NCI-H510A (cell line): ENCODE results near the gene TSSC4.

Experiments
- DNase-seq: peaks from one replicate; lab custom pipeline; 2025; lab: John Stamatoyannopoulos, UW

The TSSC4 gene

DNA sequence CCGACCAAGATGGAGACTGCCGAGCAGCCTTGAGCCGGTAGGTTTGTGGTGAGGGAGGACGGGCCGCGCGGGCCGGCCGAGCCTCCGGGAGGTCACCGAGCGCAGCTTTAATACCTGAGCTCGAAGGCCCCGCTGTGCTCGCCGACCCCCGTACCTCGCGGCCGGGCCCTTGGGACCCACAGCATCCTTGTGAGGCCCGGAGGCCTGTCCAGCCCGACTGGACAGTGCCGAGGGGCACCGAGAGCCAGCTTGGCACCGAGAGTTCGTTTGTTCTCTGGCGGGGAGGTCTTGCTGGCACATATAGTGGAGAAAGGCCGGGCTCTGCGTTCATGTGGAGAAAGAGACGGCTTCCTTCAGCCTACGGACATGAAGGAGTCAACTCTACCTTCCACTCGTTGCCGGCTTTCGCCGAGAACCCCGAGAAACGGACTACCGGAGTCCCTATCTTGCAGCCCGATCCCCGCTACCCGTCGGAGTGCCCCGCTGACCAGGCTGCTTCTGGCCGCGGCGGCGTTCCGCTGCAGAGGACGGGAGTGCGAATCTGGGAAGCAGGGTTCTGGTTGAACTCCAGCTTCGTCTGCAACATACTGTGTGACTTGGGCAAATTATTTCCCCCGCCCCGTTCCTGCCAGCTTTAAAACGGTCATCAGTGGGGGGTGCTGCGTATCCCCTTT is 349 bp downstream of the TSSC4 start:
- no peak for DNase-seq

DNA sequence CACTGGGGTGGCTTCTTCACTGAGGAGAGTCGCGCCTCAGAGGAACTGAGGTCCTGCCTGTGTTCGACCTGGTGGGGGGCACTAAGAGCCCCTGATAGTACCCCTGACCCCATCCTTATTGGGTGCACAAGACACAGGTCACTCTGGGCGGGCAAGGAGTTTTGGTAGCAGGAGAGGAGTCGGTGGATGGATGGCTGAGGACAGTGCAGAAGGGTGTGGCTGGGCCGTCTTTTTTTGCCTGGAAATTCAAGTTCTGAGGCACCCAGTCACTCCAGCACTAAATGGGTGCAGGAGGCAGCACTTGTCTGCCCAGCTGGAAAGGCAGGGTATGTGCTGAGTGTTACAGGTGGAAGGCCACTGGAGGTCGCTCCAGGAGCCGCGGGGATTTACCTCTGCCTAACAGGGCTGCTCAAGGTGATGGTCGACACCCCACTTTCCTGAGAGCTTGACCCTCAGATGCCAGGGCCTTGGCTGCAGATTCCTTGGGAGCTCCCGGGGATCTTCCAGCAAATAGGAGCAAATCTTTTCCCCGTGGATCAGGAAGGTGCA is 960 bp downstream of the TSSC4 start:
- no peak for DNase-seq

DNA sequence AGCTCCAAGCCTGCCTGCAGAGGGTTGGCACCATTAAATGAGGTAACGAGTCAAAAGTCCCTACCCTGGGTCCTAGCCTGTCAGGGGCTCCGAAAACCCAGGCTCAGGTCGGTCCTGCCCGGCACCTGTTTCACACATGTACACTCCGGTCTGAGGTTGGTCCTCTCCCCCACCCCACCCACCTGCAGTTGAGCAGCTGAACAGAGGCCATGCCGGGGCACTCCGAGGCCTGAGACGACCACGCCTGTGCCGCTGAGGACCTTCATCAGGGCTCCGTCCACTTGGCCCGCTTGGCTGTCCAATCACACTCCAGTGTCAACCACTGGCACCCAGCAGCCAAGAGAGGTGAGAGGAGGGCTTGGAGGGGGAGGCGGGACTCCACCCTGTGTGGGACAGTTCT is 1.6 kb downstream of the TSSC4 start:
- no peak for DNase-seq

DNA sequence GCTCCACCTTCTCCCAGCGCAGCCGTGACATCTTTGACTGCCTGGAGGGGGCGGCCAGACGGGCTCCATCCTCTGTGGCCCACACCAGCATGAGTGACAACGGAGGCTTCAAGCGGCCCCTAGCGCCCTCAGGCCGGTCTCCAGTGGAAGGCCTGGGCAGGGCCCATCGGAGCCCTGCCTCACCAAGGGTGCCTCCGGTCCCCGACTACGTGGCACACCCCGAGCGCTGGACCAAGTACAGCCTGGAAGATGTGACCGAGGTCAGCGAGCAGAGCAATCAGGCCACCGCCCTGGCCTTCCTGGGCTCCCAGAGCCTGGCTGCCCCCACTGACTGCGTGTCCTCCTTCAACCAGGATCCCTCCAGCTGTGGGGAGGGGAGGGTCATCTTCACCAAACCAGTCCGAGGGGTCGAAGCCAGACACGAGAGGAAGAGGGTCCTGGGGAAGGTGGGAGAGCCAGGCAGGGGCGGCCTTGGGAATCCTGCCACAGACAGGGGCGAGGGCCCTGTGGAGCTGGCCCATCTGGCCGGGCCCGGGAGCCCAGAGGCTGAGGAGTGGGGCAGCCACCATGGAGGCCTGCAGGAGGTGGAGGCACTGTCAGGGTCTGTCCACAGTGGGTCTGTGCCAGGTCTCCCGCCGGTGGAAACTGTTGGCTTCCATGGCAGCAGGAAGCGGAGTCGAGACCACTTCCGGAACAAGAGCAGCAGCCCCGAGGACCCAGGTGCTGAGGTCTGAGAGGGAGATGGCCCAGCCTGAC is 2.5 kb downstream of the TSSC4 start:
- no peak for DNase-seq

DNA sequence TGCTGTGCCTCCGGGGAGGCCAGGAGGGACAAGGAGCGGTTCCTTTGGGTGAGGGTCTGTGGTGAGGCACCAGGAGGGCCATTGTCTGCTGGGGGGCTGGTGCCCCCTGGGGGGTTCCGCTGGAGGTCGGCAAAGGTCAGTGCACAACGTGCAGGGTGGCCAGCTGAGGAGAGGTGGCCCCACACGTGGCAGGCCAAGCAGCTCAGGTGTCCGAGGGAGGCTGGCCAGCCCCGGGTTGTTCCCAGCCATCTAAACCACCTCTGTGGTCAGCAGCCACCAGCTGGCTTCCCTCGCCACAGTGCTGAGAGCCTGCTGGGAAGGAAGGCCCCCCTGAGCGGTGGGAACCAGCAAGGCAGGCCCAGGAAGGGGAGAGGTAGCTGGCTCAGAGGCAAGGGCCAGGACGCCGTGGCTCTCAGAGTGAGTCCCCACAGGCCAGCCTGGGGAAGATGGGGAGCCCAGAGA is 4.2 kb downstream of the TSSC4 start:
- DNase-seq = no peak

DNA sequence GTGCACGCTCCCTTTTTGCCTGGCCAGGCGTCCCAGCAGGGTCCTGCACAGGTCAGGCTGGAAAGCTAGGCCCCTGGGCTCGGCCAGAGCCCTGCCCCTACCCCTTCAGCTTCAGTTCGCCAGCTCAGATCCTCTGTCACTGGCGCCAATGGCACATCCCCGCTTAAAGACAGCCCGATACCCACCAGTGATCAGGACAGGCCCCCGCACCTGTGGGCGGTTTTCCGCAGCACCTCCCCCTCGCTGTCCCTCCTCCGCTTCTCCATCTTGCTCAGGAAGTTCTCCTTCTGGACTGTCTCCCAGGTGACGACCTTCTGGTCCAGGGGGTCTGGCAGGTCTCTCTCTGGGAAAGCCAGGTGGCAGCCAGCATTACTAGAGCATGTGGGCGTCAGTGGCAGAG is 5.9 kb downstream of the TSSC4 start:
- DNase-seq = no peak

DNA sequence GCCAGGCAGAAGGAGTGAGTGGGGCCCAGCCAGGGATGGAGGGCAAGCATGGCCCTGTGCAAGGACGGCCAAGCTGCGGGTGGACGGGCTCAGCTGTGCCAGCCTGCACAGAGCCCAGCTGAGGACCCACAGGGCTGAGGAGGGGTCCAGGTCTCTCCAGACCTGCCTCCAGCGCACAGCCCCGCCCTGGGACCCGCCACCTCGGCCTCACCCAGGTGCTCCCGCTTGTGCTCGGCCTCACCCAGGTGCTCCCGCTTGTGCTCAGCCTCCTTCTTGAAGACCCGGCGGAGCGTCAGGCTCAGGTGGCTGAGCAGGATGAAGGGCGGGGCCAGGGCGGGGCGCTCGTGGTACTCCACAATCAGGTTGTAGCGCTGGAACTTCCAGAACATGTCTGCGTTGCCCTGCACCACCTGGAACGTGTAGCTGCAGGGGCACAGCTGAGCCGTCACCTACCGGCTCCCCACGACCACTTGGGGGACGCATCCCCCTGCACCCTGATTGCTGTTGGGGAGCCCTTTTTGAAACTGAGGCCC is 6.4 kb downstream of the TSSC4 start:
- DNase-seq = no peak

DNA sequence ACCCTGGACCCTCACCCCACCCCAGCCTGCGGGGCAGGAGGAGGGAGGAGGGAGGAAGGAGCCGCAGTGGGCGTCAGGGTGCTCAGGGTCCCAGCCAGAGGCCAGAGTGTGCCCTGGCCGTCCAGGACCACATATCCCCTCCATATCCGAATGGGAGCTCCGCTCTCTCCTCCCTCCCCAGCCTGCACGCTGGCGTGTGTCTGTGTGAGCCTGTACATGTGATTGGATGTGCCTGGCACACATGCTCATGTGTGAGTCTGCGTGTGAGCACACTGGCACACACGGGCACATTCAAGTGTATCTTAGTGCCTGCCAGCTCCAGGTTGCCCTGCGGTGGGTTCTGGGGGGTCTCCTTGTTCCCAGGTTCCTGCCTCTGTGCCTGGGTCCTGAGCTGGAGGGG is 8.1 kb downstream of the TSSC4 start:
- DNase-seq = no peak

DNA sequence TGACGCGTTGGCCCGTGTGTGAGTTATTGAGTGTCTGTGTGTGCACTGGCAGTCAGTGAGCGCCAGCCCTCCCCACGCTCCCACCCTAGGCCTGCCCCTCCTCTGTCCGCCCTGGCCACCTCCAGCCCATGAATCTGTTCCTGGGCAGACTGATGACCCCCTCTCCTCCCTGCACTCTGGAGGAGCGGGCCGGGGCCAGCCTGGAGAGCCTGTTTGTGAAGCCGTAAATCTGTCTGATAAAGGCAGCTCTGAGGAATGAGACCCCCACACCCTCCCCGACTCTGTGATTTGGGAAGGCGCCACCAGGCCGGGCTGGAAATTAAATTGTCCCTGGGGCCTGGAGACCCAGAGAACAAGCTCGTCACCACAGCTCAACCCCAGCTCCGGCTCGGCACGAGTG is 8.6 kb downstream of the TSSC4 start:
- DNase-seq = no peak

DNA sequence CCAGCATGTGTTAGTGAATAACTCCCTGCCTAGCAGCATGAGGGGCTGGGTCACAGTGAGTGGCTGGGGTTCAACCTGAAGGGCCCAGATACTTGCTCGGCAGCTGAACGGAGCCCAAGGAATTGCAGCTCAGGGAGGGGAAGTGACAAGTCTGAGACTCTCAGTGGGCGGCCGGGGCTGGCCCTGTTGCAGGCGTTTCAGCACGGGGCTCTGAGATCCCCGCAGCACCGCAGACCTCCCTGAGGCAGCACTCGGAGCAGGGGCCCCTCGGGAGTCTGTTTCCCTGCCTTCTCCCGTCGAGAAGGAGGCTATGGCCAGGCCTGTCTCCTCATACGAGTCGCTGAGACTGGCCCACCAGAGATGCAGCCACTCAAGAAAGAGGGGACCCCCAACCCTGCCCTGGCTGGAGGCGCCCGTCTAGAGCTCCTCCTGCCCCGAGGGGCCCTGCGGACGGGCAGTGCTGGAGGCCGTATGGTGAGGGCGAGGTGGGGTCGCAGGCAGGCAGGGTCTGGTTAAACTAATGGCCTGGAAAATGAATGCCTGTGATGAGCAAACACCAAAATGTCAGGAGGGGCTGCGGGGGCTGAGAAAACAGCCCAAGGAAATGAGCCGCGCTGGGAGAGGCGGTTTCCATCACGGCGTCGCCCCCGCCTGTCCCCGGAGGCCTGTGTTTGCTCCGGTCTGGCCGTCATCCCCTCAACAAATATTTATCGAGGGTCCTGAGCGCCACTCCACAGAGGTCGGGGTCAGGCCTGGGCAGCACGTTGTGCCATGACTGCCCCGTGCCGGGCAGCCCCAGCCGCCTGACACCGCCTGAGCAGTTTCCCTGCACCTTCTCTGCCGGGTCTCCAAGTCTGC is 9.3 kb downstream of the TSSC4 start:
- DNase-seq = no peak

DNA sequence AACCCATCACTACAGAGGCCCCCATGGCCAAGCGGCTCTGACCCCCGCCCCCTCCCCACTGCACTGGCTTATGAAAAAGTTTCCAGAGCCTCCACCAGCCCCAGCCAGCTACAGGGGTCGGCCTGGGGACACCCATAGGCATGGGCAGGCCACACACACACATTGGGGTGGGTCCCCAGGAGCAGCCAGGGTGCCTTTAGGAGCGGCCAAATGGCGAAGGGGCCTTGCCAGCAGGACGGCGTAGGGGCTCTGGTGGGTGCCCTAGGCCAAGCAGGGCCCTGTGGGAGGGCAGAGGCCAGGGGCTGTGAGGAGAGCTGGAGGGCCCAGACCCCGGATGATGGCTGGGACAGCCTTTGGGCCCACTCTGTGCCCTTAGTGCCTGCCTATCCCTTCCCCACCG is 10.1 kb downstream of the TSSC4 start:
- DNase-seq = no peak

DNA sequence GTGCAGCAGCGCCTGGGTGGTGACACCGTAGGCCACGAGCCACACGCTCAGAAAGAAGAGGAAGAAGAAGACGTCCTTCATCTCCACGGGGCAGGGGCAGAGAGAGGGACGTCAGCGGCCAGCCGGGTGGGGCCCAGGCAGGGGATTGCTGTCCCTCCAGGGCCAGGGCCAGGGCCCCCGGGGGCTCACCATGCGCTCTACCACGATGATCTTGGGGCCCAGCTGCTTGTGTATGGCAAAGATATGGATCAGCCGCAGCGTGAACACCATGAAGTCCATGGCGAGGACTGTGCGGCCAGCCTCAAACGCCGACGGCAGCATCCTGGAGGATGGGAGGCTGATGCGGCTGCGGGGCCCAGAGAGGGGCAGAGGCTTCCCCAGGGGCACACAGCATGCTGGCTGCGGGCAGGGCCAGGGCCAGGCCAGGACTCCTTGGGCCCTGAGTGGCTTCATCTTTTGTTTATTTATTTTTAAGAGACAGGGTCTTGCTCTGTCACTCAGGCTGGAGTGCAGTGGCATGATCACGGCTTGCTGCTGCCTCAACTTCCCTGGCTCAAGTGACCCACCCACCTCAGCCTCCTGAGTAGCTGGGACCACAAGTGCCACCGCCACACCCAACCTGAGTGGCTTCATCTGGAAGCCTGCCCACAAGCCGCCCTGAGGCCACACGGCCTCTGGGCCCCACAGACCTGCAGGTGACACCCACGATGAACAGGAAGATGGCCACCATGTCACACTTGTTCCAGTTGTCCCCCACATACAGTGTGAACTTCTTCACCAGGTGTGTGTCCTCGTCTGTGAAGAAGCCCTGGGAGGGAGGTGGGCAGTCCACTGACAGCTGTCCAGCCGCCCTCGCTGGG is 11.1 kb downstream of the TSSC4 start:
- DNase-seq = no peak

DNA sequence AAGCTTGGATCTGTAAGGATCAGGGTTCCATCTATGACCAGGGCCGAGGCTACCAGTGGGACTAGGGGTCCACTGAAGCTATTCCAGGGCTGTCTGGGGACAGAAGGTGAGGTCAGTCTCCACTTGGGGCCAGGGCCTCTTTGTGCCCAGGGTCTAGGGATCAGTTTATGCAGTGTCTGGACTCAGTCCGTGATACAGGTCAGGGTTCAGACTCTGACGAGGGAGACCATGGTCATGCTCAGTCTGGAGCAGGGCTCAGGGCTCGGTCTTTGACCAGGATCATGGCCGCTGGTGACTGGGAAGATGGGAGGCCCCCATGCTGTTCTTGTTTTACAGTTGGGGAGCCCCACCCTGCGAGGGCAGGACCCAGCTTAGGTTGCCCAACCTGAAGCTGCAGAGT is 11.8 kb downstream of the TSSC4 start:
- no peak for DNase-seq

DNA sequence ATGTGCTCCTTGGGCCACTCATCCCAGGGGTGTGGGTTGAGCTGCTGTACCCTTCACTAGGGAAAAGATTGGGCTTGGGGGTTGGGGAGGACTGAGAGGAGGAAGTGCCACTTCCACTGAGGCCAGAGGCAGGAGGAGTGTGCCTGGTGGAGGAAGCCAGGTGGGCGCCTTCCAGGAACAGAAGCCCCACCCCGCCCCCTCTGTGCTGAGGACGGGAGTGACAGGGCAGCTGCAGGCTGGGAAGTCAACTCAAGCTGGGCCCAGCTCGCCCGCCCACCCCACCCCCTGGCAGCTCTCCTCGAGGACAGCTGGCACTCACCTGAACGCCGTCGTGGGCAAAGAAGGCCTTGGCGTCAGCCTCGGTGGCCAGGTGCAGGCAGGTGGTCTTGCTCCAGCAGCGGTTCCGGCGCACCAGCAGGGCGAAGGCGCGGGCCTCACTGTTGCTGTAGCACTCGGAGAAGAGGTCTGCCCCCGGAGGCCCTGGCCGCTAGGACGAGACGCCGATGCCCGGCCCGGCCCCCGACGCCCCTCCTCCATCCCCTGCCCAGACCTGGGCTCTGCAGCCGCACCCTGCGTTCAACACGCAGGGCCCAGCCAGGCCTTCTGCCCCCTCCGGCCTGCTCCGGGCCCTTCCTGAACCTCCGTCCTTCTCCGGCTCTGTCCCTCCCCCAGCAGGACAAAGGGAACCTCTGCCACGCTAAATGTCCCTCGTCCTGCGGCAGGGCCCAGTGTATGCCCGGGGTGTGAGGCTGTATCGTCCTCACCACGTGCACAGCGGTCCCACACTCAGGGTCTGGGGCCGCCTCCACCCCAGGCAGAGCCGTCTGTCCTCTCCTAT is 13.4 kb downstream of the TSSC4 start:
- no peak for DNase-seq

DNA sequence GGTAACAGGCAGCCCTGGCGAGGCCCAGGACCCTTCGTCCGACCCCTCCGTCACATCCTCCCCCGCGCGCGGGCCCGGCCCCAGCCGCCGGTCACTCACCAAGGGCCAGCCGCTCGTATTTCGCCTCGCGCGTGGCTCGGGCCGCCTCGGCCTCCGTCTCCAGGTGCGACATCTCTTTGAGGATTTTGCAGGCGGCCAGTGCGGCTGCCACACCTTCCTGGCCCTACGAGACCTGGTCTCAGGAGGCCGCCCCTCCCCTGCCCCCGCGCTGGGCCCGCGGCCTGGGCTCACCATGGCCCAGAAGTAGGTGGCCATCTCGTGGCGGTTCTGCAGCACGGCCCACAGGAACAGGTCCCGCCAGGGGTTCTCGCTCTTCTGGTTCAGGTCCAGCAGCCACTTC is 14.1 kb downstream of the TSSC4 start:
- DNase-seq = no peak

DNA sequence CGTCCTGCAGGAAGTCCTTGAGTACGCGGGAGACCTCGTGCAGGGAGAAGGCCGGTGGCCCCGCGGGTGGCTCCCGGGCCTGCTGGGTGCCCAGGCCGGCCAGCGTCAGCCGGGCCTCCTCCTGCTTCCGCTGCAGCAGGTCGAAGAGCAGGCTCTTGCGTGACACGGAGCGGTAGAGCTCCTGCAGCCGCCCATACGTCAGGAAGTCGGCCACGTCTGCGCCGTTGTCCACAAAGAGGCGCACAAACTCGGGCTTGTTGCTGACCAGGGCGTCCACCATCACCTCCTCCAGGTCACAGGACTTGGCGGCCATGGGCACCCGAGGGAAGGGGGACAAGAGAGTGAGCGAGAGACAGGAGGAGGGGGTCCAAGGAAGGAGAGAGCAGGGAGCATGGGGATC is 14.6 kb downstream of the TSSC4 start:
- no peak for DNase-seq

DNA sequence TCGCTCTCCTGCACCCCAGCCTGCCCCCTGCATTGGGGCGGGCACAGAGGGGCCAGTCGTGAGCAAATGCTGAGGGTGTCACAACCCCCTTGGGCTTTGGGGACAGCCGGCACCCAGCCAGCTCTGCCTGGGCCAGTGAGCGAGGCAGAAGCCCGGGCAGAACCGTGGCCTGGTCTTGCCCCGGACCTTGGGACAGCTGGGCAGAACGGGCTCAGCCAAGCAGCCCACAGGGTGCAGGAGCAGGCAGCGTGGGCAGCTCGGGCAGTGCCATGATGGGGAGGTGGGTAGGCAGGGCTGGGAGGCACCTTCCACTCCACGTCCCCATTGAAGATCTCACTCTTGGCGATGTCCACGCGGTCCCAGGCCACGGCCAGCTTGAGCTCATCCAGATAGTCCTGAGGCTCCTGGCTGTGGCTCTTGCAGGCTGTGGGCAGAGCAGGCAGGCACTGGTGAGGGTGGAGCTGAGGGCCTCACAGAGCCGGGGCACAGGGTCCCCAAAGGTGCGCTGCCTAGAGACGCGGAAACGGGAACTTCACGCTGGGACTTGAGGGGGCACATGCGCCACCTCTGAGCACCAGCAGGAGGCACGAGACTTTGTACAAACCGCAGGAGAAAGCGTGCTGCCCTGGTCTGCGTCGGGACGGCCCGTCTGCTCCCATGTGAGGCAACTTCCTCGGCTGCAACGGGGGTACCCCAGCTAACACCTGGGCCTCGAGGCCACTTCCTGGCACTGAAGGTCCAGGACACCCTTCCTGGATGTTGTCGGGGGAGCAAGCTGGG is 15.2 kb downstream of the TSSC4 start:
- no peak for DNase-seq

DNA sequence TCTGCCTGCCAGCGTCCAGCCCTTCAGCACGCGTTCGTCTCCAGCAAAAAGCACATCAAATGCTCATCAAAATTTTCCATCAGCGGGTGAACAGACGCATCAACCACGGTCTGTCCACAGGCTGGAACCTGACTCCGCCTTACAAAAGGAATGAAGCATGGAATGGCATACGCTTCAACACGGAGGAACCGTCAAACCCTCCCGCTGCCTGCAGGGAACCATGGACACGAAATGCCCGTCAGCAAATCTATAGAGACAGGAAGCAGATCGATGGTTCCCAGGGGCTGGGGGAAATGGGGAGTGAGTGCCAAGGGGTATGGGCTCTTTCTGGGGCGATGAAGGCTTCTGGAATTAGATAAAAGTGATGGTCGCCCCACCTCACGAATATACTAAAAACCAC is 16.2 kb downstream of the TSSC4 start:
- no peak for DNase-seq

DNA sequence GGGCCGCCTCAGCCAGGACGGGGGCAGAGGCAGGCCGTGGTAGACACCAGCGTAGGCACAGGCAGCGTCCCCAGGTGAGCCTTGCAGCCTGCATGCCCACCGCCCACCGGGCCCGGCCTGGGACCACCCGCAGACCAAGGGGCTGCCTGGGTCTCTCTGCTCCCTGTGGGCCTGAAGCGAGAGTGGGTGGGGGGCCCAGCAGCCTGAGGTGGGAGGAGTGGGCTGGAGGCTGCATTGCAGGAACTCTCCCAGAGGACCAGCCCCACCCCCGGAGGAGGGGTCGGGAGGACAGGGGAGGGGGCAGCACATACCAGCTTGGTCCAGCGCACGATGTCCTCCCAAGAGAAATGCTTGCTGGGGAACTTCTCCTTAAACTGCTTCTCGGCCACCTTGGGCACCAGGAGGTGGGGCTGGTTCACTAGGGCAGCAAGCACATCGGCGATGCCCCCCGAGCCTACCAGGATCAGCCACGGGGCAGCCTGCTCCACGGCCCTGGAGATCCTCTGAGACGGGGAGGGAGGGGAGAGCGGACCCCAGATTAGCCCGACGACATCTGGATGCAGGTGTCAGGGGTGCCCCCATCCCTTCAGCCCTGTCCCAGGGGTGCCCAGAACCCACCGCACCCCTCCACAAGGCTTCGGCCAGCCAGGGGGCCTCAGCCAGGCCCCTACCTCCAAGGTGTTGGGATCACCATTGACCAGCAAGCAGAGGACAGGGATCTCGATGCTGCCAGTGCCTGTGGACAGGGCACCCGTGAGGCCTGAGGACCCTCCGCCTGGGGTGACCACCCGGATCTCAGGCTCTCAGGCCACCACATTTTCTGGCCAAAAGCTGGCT is 17.5 kb downstream of the TSSC4 start:
- DNase-seq = no peak
